Hindlimb muscle (tissue), 1 donor: ENCODE results near the gene MS4A10. TPM values are rescaled to one million over a fixed set of nuclear protein-coding genes. Genes with fewer than 3 reads are reported as not detected.

Experiments
- polyA plus RNA-seq: library from polyadenylated mRNA; unstranded; fragments of 120-200 nt; gene quantifications from one replicate; pipeline ENCODE4 v1.2.1, GENCODE V29; 2013; ENCODE audit not compliant: insufficient read length

The MS4A10 gene
- polyA plus RNA-seq, 1 donor: not detected

Other genes starting within 250 kb of the MS4A10 start
- 5.6 TPM for gene MS4A8, start 85.7 kb upstream of the MS4A10 start, polyA plus RNA-seq
- gene MS4A18, start 60.6 kb upstream of the MS4A10 start, polyA plus RNA-seq: not detected
- not detected for gene MS4A15, start 28.5 kb upstream of the MS4A10 start, polyA plus RNA-seq
- gene CCDC86, start 56.8 kb downstream of the MS4A10 start, polyA plus RNA-seq: 22.6 TPM
- 0.65 TPM for gene PTGDR2, start 70.6 kb downstream of the MS4A10 start, polyA plus RNA-seq
- gene ZP1, start 82.2 kb downstream of the MS4A10 start, polyA plus RNA-seq: 0.36 TPM
- 64.2 TPM for gene PRPF19, start 121.3 kb downstream of the MS4A10 start, polyA plus RNA-seq
- 102 TPM for gene TMEM109, start 128.8 kb downstream of the MS4A10 start, polyA plus RNA-seq
- gene TMEM132A, start 139.1 kb downstream of the MS4A10 start, polyA plus RNA-seq: 37.2 TPM
- gene SLC15A3, start 166.8 kb downstream of the MS4A10 start, polyA plus RNA-seq: 27.9 TPM
- 0.40 TPM for gene CD6, start 186.3 kb downstream of the MS4A10 start, polyA plus RNA-seq